HepG2 (cell line): ENCODE data around the gene TBCB. TPM values are rescaled to one million over a fixed set of nuclear protein-coding genes. Genes with fewer than 3 reads are reported as not detected.

ENCODE experiments used
- CHD2 ChIP-seq: IDR thresholded peaks from 2 replicates; pipeline ENCODE4 v1.6.1; 2011; ENCODE audit warnings: low read depth, low read length, improper control_type of control experiment
- DPF2 ChIP-seq: sonication (generic); formaldehyde crosslinking; IDR thresholded peaks from 2 replicates; pipeline ENCODE4 v1.4.0; 2020; ENCODE audit warnings: mild to moderate bottlenecking, low read depth, missing genetic modification reagents, borderline replicate concordance
- GPN1 ChIP-seq: sonication (generic); formaldehyde crosslinking; IDR thresholded peaks from 2 replicates; pipeline ENCODE4 v1.5.1; 2020; ENCODE audit warnings: missing genetic modification reagents, borderline replicate concordance
- HNF4G ChIP-seq, 2 experiments: sonication (generic) in 1 of 2; formaldehyde crosslinking in 1 of 2; IDR thresholded peaks; 2 replicates each; pipeline versions ENCODE4 v1.4.0 to v1.6.1; 2011 to 2020; ENCODE audit warnings: borderline replicate concordance in 2 of 2, low read depth in 2 of 2, mild to moderate bottlenecking in 2 of 2, low read length in 1 of 2, missing genetic modification reagents in 1 of 2, moderate library complexity in 1 of 2
- JUNB ChIP-seq: sonication (generic); formaldehyde crosslinking; IDR thresholded peaks from 2 replicates; pipeline ENCODE4 v1.8.0; 2022; ENCODE audit warnings: missing genetic modification reagents, mild to moderate bottlenecking, borderline replicate concordance
- SP4 ChIP-seq: sonication (generic); formaldehyde crosslinking; IDR thresholded peaks from 2 replicates; pipeline ENCODE4 v1.8.1; 2023; ENCODE audit warnings: mild to moderate bottlenecking, missing genetic modification reagents
- STAT5B ChIP-seq: sonication (generic); formaldehyde crosslinking; IDR thresholded peaks from 2 replicates; pipeline ENCODE4 v1.4.0; 2020; ENCODE audit warnings: missing genetic modification reagents
- YY1 ChIP-seq: IDR thresholded peaks from 2 replicates; pipeline ENCODE4 v1.6.1; 2011; ENCODE audit warnings: low read length, low read depth, moderate library complexity, mild to moderate bottlenecking; ENCODE audit not compliant: insufficient read depth, insufficient replicate concordance
- ZNF24 ChIP-seq: fragments of 450-650 bp; IDR thresholded peaks from 2 replicates; pipeline ENCODE4 v1.6.1; 2017; ENCODE audit warnings: antibody characterized with exemption, mild to moderate bottlenecking
- ZNF644 ChIP-seq: IDR thresholded peaks from 2 replicates; pipeline ENCODE4 v1.6.1; 2016; ENCODE audit warnings: low read depth
- ZNF713 ChIP-seq: sonication (generic); formaldehyde crosslinking; IDR thresholded peaks from 2 replicates; pipeline ENCODE4 v1.4.0; 2020; ENCODE audit warnings: mild to moderate bottlenecking, missing genetic modification reagents
- ZNF775 ChIP-seq: sonication (generic); formaldehyde crosslinking; IDR thresholded peaks from 2 replicates; pipeline ENCODE4 v1.4.0; 2020; ENCODE audit warnings: missing genetic modification reagents, mild to moderate bottlenecking, moderate library complexity, borderline replicate concordance
- ZSCAN30 ChIP-seq: sonication (generic); formaldehyde crosslinking; IDR thresholded peaks from 2 replicates; pipeline ENCODE4 v1.5.0; 2020; ENCODE audit warnings: mild to moderate bottlenecking, missing genetic modification reagents
- polyA plus RNA-seq, 8 experiments: library from polyadenylated mRNA; depleted of rRNA in 3 of 8; stranded (reverse) in 7 of 8; unstranded in 1 of 8; fragments of >200 nt; fragmentation: Illumina TruSeq in 4 of 8; extraction: Trizol in 4 of 8; gene quantifications; 2 replicates each; pipeline versions ENCODE4 v1.2.1 to v1.2.3, GENCODE V29; 2011 to 2016; ENCODE audit warnings: low read depth in 4 of 8, missing spikeins in 1 of 8, mixed read lengths in 1 of 8; ENCODE audit not compliant: insufficient read depth in 1 of 8
- total RNA-seq, 5 experiments: library from RNA; depleted of rRNA; stranded (reverse); fragments of >200 nt; fragmentation: Illumina TruSeq; extraction: Trizol; gene quantifications; 2 replicates each; pipeline ENCODE4 v1.2.3, GENCODE V29; 2016; ENCODE audit warnings: low read depth in 1 of 5
- TF ChIP-seq, protein P1 (sequence below): sonication (generic); formaldehyde crosslinking; IDR thresholded peaks from 2 replicates; pipeline ENCODE4 v1.4.0; 2020; ENCODE audit warnings: missing genetic modification reagents
- TF ChIP-seq, protein P2 (sequence below): IDR thresholded peaks from 2 replicates; pipeline ENCODE4 v1.6.1; 2016; ENCODE audit warnings: low read depth, borderline replicate concordance
- TF ChIP-seq, protein P3 (sequence below): IDR thresholded peaks from 2 replicates; pipeline ENCODE4 v1.4.0; 2020; ENCODE audit warnings: mild to moderate bottlenecking, missing genetic modification reagents
- TF ChIP-seq, protein P4 (sequence below): sonication (generic); formaldehyde crosslinking; IDR thresholded peaks from 2 replicates; pipeline ENCODE4 v1.8.0; 2022; ENCODE audit warnings: mild to moderate bottlenecking, missing genetic modification reagents, moderate library complexity
- TF ChIP-seq, protein P5 (sequence below), 2 experiments: fragments of 450-650 bp in 1 of 2; sonication (generic) in 1 of 2; formaldehyde crosslinking; IDR thresholded peaks; 2 replicates each; pipeline versions ENCODE4 v1.5.0 to v1.8.0; 2020 to 2022; ENCODE audit warnings: mild to moderate bottlenecking in 1 of 2, missing genetic modification reagents in 1 of 2

TBCB gene
- total and polyA plus RNA-seq, 2 of the 13 experiments (the other 11 are each of a cell fraction or from before 2014, with no cell fraction given) = 271 to 276 TPM

DNA sequence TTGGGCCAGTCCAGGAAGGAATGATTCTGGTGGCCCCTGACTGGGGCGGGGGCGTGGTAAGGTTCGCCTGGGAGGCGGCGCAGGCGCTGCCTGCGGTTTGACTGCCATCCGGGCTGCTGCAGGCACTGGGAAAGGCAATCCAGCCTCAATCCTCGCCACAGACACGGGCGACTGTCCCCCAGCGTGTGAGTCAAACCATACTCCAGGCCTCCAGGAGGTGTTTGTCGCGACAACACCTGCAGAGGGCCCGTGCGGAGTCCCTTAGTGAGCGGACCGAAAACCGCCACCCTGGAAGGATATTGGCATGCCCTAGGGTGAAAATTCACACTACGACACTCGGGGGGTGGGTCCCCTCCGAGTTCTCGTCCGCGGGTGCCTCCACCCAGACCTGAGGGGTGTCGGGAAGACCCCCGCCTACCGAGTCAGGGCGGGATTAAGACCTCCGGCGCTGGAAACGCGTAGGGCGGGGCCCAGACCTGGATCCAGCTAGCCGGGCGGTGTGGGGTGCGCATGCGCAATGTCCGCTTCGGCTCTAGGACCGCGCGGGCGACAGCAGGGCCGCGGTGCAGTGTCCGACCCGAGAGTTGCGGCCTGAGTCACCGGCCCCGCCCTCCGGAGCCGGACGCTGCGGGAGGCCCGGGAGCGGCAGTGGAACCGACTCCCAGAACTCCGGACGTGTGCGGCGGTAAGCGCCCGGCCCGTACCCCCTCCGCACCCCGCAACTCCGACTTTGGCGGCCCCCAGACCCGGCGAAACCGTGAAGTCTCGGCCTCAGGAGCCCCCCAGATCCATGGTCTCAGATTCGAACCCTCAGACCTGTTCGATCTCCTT is 24.4 kb downstream of the TBCB start, which contains the start of gene CAPNS1 (continued):
- TF ChIP-seq, protein P1, sequence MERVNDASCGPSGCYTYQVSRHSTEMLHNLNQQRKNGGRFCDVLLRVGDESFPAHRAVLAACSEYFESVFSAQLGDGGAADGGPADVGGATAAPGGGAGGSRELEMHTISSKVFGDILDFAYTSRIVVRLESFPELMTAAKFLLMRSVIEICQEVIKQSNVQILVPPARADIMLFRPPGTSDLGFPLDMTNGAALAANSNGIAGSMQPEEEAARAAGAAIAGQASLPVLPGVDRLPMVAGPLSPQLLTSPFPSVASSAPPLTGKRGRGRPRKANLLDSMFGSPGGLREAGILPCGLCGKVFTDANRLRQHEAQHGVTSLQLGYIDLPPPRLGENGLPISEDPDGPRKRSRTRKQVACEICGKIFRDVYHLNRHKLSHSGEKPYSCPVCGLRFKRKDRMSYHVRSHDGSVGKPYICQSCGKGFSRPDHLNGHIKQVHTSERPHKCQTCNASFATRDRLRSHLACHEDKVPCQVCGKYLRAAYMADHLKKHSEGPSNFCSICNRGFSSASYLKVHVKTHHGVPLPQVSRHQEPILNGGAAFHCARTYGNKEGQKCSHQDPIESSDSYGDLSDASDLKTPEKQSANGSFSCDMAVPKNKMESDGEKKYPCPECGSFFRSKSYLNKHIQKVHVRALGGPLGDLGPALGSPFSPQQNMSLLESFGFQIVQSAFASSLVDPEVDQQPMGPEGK = peak; percentile 67
- no peak for TF ChIP-seq DPF2
- TF ChIP-seq, protein P2, sequence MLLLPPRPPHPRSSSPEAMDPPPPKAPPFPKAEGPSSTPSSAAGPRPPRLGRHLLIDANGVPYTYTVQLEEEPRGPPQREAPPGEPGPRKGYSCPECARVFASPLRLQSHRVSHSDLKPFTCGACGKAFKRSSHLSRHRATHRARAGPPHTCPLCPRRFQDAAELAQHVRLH = peak; percentile 73; the same call in 1 of the 2 replicates
- TF ChIP-seq ZNF24 = no peak
- no peak for TF ChIP-seq HNF4G (IDR thresholded peaks at IDR 0.05; ENCODE audit: borderline replicate concordance, low read depth, low read length)
- peak; percentile 79 for TF ChIP-seq HNF4G (CRISPR knock-in tag; IDR thresholded peaks at IDR 0.05; ENCODE audit: borderline replicate concordance, low read depth)
- 0 out of 2 replicates have a peak, but pooled peaks have one; percentile 90 for TF ChIP-seq ZNF713 (CRISPR knock-in tag)
- TF ChIP-seq YY1 = peak; percentile 64
- no peak for TF ChIP-seq ZNF644
- peak; percentile 90 for TF ChIP-seq SP4 (CRISPR knock-in tag)
- TF ChIP-seq ZSCAN30 (CRISPR knock-in tag) = 0 out of 2 replicates have a peak, but pooled peaks have one; percentile 66
- TF ChIP-seq, protein P3, sequence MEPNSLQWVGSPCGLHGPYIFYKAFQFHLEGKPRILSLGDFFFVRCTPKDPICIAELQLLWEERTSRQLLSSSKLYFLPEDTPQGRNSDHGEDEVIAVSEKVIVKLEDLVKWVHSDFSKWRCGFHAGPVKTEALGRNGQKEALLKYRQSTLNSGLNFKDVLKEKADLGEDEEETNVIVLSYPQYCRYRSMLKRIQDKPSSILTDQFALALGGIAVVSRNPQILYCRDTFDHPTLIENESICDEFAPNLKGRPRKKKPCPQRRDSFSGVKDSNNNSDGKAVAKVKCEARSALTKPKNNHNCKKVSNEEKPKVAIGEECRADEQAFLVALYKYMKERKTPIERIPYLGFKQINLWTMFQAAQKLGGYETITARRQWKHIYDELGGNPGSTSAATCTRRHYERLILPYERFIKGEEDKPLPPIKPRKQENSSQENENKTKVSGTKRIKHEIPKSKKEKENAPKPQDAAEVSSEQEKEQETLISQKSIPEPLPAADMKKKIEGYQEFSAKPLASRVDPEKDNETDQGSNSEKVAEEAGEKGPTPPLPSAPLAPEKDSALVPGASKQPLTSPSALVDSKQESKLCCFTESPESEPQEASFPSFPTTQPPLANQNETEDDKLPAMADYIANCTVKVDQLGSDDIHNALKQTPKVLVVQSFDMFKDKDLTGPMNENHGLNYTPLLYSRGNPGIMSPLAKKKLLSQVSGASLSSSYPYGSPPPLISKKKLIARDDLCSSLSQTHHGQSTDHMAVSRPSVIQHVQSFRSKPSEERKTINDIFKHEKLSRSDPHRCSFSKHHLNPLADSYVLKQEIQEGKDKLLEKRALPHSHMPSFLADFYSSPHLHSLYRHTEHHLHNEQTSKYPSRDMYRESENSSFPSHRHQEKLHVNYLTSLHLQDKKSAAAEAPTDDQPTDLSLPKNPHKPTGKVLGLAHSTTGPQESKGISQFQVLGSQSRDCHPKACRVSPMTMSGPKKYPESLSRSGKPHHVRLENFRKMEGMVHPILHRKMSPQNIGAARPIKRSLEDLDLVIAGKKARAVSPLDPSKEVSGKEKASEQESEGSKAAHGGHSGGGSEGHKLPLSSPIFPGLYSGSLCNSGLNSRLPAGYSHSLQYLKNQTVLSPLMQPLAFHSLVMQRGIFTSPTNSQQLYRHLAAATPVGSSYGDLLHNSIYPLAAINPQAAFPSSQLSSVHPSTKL (CRISPR knock-in tag) = peak; percentile 59; the same call in 1 of the 2 replicates
- no peak for TF ChIP-seq CHD2
- TF ChIP-seq, protein P4, sequence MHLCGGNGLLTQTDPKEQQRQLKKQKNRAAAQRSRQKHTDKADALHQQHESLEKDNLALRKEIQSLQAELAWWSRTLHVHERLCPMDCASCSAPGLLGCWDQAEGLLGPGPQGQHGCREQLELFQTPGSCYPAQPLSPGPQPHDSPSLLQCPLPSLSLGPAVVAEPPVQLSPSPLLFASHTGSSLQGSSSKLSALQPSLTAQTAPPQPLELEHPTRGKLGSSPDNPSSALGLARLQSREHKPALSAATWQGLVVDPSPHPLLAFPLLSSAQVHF (CRISPR knock-in tag) = no peak
- TF ChIP-seq, protein P5, sequence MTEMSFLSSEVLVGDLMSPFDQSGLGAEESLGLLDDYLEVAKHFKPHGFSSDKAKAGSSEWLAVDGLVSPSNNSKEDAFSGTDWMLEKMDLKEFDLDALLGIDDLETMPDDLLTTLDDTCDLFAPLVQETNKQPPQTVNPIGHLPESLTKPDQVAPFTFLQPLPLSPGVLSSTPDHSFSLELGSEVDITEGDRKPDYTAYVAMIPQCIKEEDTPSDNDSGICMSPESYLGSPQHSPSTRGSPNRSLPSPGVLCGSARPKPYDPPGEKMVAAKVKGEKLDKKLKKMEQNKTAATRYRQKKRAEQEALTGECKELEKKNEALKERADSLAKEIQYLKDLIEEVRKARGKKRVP (CRISPR knock-in tag; IDR thresholded peaks at IDR 0.05) = peak in 1 of 2 experiments; percentile 23; a peak in 1 of 4 replicates
- no peak for TF ChIP-seq GPN1
- no peak for TF ChIP-seq JUNB
- 0 out of 2 replicates have a peak, but pooled peaks have one; percentile 49 for TF ChIP-seq ZNF775
- TF ChIP-seq STAT5B = no peak; the same call in 1 of the 2 replicates
